Cardiac muscle cell (in vitro differentiated cells and primary cell): ENCODE measurements around the gene SRM. TPM values are rescaled to one million over a fixed set of nuclear protein-coding genes. Genes with fewer than 3 reads are reported as not detected.
A peak's percentile ranks its signal among the peaks of the same experiment; 100 is the strongest.

Experiments used
- DNase-seq, 2 donors: peaks; one replicate each; pipeline versions ENCODE4 v3.0.0 to v3.0.0-alpha.2; 2010 to 2017; ENCODE audit warnings: low read depth in 1 of 2, low spot score in 1 of 2
- H3K27ac ChIP-seq: fragments of 200-600 bp; sonication (generic); 2 replicates; pipeline ENCODE4 v1.5.1; 2016
- H3K27me3 ChIP-seq: fragments of 200-600 bp; sonication (generic); 2 replicates; pipeline ENCODE4 v1.6.0; 2016; ENCODE audit warnings: control low read depth
- H3K36me3 ChIP-seq: fragments of 200-600 bp; sonication (generic); 2 replicates; pipeline ENCODE4 v1.5.1; 2016; ENCODE audit warnings: control low read depth
- H3K4me1 ChIP-seq: fragments of 200-600 bp; sonication (generic); 2 replicates; pipeline ENCODE4 v1.8.1; 2017; ENCODE audit warnings: low read depth, mild to moderate bottlenecking, mixed run types
- H3K4me3 ChIP-seq: fragments of 200-600 bp; sonication (generic); 2 replicates; pipeline ENCODE4 v1.5.1; 2016; ENCODE audit warnings: mild to moderate bottlenecking
- H3K9me3 ChIP-seq: fragments of 200-600 bp; sonication (generic); 2 replicates; pipeline ENCODE4 v1.5.1; 2017; ENCODE audit warnings: low read depth, mild to moderate bottlenecking, control low read depth
- polyA plus RNA-seq: library from polyadenylated mRNA; unstranded; fragments of >200 nt; fragmentation: Nextera tagmentation; extraction: Ambion mirVana; gene quantifications from 2 replicates; pipeline ENCODE4 v1.2.1, GENCODE V29; 2016
- total RNA-seq: library from RNA; depleted of rRNA; stranded (reverse); fragments of >200 nt; gene quantifications from 2 replicates; pipeline ENCODE4 v1.2.3, GENCODE V29; 2016
- TF ChIP-seq, protein P1 (sequence below): IDR thresholded peaks from 2 replicates; pipeline ENCODE4 v1.5.1; 2012; ENCODE audit warnings: low read depth, mild to moderate bottlenecking, low read length

The SRM gene
- total and polyA plus RNA-seq, 2 experiments from 2014 or later = 48.6 to 184 TPM

DNA sequence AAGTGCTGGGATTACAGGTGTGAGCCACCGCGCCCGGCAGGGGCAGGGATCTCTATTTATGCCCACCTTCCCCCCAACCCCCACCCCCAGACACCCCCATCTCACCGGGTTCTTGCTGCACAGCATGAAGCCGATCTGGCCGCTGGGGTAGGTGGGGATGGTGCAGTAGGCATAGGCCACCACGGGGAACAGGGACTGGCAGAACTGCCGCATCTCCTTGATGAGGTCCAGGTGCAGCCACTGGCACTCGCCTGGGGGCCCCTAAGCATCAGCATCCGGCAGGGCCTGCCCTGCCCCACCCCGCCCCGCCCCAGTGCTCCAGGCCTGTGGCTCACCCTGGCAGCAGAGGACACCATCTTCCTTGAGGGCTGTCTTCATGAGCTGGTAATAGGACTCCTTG lies 4.1 kb downstream of the SRM start:
- no peak overlapping the region for H3K4me3 ChIP-seq
- no peaks in the 10 kb centered on the region for H3K27me3 ChIP-seq
- H3K9me3 ChIP-seq = no peaks in the 10 kb centered on the region
- DNase-seq = no peak
- peaks cover 7% of the 10 kb centered on the region for H3K36me3 ChIP-seq
- H3K4me1 ChIP-seq = peaks cover 3% of the 10 kb centered on the region
- H3K27ac ChIP-seq = no peak overlapping the region
- TF ChIP-seq, protein P1, sequence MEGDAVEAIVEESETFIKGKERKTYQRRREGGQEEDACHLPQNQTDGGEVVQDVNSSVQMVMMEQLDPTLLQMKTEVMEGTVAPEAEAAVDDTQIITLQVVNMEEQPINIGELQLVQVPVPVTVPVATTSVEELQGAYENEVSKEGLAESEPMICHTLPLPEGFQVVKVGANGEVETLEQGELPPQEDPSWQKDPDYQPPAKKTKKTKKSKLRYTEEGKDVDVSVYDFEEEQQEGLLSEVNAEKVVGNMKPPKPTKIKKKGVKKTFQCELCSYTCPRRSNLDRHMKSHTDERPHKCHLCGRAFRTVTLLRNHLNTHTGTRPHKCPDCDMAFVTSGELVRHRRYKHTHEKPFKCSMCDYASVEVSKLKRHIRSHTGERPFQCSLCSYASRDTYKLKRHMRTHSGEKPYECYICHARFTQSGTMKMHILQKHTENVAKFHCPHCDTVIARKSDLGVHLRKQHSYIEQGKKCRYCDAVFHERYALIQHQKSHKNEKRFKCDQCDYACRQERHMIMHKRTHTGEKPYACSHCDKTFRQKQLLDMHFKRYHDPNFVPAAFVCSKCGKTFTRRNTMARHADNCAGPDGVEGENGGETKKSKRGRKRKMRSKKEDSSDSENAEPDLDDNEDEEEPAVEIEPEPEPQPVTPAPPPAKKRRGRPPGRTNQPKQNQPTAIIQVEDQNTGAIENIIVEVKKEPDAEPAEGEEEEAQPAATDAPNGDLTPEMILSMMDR = no peak

DNA sequence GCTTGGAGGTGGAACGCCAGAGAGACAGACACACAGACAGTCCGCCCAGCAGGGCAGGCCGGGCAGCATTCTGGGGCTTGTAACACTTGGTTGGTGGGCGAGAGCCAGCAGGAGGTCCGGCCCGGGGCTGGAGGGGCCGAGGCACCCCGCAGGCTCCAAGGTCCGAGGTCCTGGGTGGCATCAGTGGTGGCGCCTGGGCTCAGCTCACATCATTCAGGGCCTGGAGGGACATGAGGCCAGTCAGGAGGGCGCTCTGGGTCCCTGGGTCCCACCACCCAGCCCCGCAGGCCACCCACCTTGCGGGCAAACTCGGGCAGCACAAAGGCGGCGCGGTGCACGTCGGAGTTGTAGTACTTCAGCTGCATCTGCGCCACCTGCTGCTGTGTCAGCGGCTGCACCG lies 5.2 kb downstream of the SRM start:
- Histone ChIP-seq H3K27me3 (no peaks in the 10 kb centered on the region), H3K36me3 (peaks cover 7% of the 10 kb centered on the region), H3K27ac (no peak overlapping the region), H3K9me3 (no peaks in the 10 kb centered on the region), H3K4me3 (no peak overlapping the region), H3K4me1 (peaks cover 3% of the 10 kb centered on the region)
- DNase-seq = no peak
- TF ChIP-seq, protein P1 = no peak

DNA sequence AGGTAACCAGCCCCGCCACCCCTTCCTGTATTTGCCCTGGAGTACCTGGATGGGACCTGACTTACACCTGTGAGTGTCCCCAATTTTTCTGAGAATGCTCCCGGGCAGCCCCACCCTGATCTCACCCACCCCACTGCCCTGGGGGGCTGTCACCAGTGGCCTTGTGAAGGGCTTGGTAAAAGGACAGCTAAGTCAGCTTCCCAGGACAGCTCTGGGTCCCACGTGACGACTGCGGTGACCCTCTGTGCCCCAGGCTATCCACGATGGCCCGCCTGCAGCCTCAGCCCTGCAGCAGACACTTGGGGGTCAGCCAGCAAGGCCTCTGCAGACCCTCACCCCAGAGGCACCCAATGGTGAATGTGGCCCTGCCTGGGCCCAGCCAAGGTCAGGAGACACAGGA lies 5.6 kb downstream of the SRM start:
- DNase-seq = no peak
- H3K27ac ChIP-seq = no peak overlapping the region
- H3K36me3 ChIP-seq = peaks cover 7% of the 10 kb centered on the region
- no peak overlapping the region for H3K4me3 ChIP-seq
- TF ChIP-seq, protein P1 = no peak
- H3K9me3 ChIP-seq = no peaks in the 10 kb centered on the region
- no peaks in the 10 kb centered on the region for H3K27me3 ChIP-seq
- H3K4me1 ChIP-seq = peaks cover 3% of the 10 kb centered on the region

DNA sequence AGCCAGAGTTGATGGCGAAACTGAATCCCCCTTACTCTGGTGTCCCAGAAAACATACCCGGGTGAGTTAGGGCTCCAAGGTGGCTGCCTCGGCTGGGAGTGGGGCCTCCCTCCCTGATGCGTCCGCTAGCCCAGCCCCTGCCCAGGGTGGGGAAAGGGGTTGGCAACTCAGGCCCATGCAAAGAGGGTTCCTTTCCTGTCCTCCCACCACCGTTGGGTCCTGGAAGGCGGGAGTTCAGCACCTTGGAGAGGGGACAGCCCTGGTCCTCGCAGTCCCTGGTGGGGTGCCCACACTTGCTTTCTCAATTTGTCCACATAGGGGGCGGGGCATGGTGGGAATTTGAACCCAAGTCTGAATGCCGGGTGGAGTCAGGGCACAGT lies 6.1 kb downstream of the SRM start:
- no peak overlapping the region for H3K27ac ChIP-seq
- DNase-seq = peak in 1 of 2 donors; percentile 74

DNA sequence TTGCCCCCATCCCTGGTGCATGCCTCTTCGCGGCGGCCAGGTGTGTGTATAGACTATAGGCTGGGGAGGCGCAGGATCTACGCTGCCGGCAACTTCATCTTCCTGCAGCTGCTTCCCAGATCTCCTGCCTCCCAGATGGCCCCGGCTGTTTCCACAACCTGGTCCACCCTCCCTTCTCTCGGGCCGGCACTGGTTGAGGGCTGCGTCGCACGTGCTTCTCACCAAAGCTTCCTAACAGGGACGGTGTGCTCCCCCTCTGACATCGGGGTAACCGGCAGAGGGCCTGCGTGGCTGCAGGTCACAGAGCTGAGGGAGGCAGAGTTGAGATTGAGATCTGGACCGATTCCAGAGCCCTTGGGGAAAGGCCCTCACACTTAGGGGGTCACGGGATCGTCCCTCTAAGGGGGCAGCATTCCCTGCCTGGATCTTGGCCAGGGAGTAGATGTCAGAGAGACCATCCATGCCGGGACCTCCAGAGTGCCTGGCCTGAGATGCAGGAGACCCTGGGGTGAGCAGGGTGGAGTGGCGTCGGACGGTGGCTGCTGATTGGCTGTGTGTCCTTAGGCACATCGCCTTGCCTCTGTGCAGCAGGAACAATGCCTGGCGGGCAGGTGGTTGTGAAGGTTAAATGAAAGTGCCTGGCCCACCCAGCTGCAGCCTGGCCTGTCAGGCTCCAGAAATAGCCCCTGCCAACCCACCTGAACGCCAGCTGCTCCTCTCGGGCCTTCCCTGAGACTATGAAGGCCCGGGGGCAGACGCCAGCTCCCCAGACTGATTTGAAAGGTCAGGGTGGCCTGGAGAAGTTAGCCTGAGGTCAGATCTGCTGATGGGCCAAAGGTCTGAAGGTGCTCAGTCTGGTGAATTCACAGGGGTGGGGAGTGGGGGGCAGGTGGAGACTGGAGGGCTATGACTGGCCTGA lies 6.7 kb downstream of the SRM start:
- TF ChIP-seq, protein P1 = no peak
- Histone ChIP-seq H3K36me3 (peaks cover 6% of the 10 kb centered on the region), H3K4me1 (no peaks in the 10 kb centered on the region), H3K27ac (no peak overlapping the region), H3K4me3 (no peak overlapping the region), H3K9me3 (no peaks in the 10 kb centered on the region), H3K27me3 (no peaks in the 10 kb centered on the region)
- DNase-seq = no peak

More for the DNA sequence above, 6.1 kb downstream of the SRM start:
- Histone ChIP-seq H3K4me3 (no peak overlapping the region), H3K9me3 (no peaks in the 10 kb centered on the region), H3K4me1 (no peaks in the 10 kb centered on the region), H3K36me3 (peaks cover 7% of the 10 kb centered on the region), H3K27me3 (no peaks in the 10 kb centered on the region)
- TF ChIP-seq, protein P1 = no peak
